HL-60 (cell line): ENCODE results near the gene FHL1.
A peak's percentile ranks its signal among the peaks of the same experiment; 100 is the strongest.

Source experiments
- DNase-seq, 2 experiments: peaks; one replicate each; pipeline ENCODE4 v3.0.0-alpha.2; 2010 to 2020; ENCODE audit warnings: low read depth in 1 of 2, low spot score in 1 of 2
- H3K27ac ChIP-seq: fragments of 250-450 bp; sonication (Bioruptor Pico); replicated peaks from 2 replicates; pipeline ENCODE4 v1.5.1; 2020; ENCODE audit warnings: mild to moderate bottlenecking, moderate library complexity
- H3K27me3 ChIP-seq: fragments of 250-450 bp; sonication (Bioruptor Pico); 2 replicates; pipeline ENCODE4 v1.5.1; 2021; ENCODE audit warnings: mild to moderate bottlenecking, moderate library complexity; ENCODE audit not compliant: insufficient read depth, poor library complexity, severe bottlenecking
- H3K4me3 ChIP-seq: replicated peaks from 2 replicates; pipeline ENCODE4 v1.5.1; 2011; ENCODE audit warnings: mild to moderate bottlenecking, control low read depth, low read length; ENCODE audit not compliant: insufficient read depth
- CTCF ChIP-seq: IDR thresholded peaks from one replicate; pipeline ENCODE4 v1.5.1; 2011; ENCODE audit warnings: low read length, control low read depth, inconsistent platforms; ENCODE audit not compliant: insufficient read depth
- GABPA ChIP-seq: IDR thresholded peaks from 2 replicates; pipeline ENCODE4 v1.6.1; 2012; ENCODE audit warnings: low read depth
- POLR2AphosphoS5 ChIP-seq: IDR thresholded peaks from 2 replicates; pipeline ENCODE4 v1.6.1; 2012; ENCODE audit warnings: low read depth
- REST ChIP-seq: IDR thresholded peaks from 2 replicates; pipeline ENCODE4 v1.6.1; 2012; ENCODE audit warnings: low read depth; ENCODE audit not compliant: insufficient replicate concordance
- SPI1 ChIP-seq: IDR thresholded peaks from 2 replicates; pipeline ENCODE4 v1.6.1; 2012; ENCODE audit warnings: low read depth, mild to moderate bottlenecking, borderline replicate concordance
- long read RNA-seq: library from polyadenylated mRNA; unstranded; transcript quantifications from one replicate; pipeline ENCODE4 v2.0.0, GENCODE V29; 2020

Gene FHL1
- long read RNA-seq, transcript FHL1-205 (7 exons, 2,441 nt): major isoform, 5 of 5 reads
- long read RNA-seq, partial matches to known transcripts: 0 of 5 reads
- long read RNA-seq, other reads (novel, unspliced or antisense): 0 of 5 reads

- no peak for DNase-seq
- Histone ChIP-seq H3K27ac (no peak within 1 kb of the TSS), H3K4me3 (peak within 1 kb of the TSS; percentile 51), H3K27me3 (peaks cover 6% of the 10 kb centered on the region)
- no peak for TF ChIP-seq POLR2AphosphoS5
- no peak for TF ChIP-seq GABPA
- TF ChIP-seq REST: no peak
- TF ChIP-seq CTCF: no peak
- no peak for TF ChIP-seq SPI1
Measured at GRCh38 chrX:136147315-136147901, at the start of gene FHL1. Gene FHL1 (plus strand): TSS chrX:136147533.

- no peaks in the 10 kb centered on the region for H3K27me3 ChIP-seq
- no peak for TF ChIP-seq CTCF
- no peak for TF ChIP-seq SPI1
- no peak for TF ChIP-seq REST
- no peak for TF ChIP-seq POLR2AphosphoS5
- TF ChIP-seq GABPA: no peak
Measured at GRCh38 chrX:136097871-136098805, 49.2 kb upstream of the FHL1 start.

GRCh38 chrX:136104936-136105335, 42.4 kb upstream of the FHL1 start:
- Histone ChIP-seq H3K27ac (no peak overlapping the region), H3K4me3 (no peak overlapping the region), H3K27me3 (no peaks in the 10 kb centered on the region)
- no peak for DNase-seq
- TF ChIP-seq REST: no peak
- no peak for TF ChIP-seq POLR2AphosphoS5
- TF ChIP-seq GABPA: no peak
- no peak for TF ChIP-seq SPI1
- no peak for TF ChIP-seq CTCF

More at GRCh38 chrX:136097871-136098805, 49.2 kb upstream of the FHL1 start:
- DNase-seq: no peak
- H3K4me3 ChIP-seq: no peak overlapping the region
- H3K27ac ChIP-seq: no peak overlapping the region
